Fibroblast of villous mesenchyme (primary cell): ENCODE data around the gene RYR2. TPM values are rescaled to one million over a fixed set of nuclear protein-coding genes. Genes with fewer than 3 reads are reported as not detected.

Experiments
- DNase-seq: peaks from one replicate; pipeline ENCODE4 v3.0.0-alpha.2; 2010; ENCODE audit warnings: low read depth
- H3K4me3 ChIP-seq: 2 replicates; pipeline ENCODE4 v1.5.1; 2011; ENCODE audit warnings: low read depth, mild to moderate bottlenecking, low read length
- CTCF ChIP-seq: IDR thresholded peaks from 2 replicates; pipeline ENCODE4 v1.5.1; 2012; ENCODE audit warnings: low read depth, mild to moderate bottlenecking, low read length; ENCODE audit not compliant: insufficient read depth
- total RNA-seq: library from RNA; depleted of rRNA; stranded (reverse); fragments of >200 nt; gene quantifications from 2 replicates; pipeline ENCODE4 v1.2.3, GENCODE V29; 2012

Gene RYR2
- total RNA-seq, 1 donor = not detected

GRCh38 chr1:237040823-237041222, 1.2 kb upstream of the RYR2 start:
- TF ChIP-seq CTCF = no peak
- H3K4me3 ChIP-seq = no peak overlapping the region
- no peak for DNase-seq

- no peak for TF ChIP-seq CTCF
- no peak for DNase-seq
- H3K4me3 ChIP-seq = no peak overlapping the region
These were observed 556 bp upstream of the RYR2 start for GRCh38 chr1:237041461-237041794.

- DNase-seq = no peak
- no peak for TF ChIP-seq CTCF
- H3K4me3 ChIP-seq = no peak overlapping the region
These were observed 525 bp downstream of the RYR2 start for GRCh38 chr1:237042526-237042891.

GRCh38 chr1:237042892-237043576, 1.1 kb downstream of the RYR2 start:
- no peak for TF ChIP-seq CTCF
- no peak for DNase-seq
- no peak overlapping the region for H3K4me3 ChIP-seq

GRCh38 chr1:237043846-237044636, 2.1 kb downstream of the RYR2 start:
- H3K4me3 ChIP-seq = no peak overlapping the region
- no peak for TF ChIP-seq CTCF
- DNase-seq = no peak

GRCh38 chr1:237045278-237046016, 3.5 kb downstream of the RYR2 start:
- TF ChIP-seq CTCF = no peak
- H3K4me3 ChIP-seq = no peak overlapping the region
- no peak for DNase-seq
